HepG2 (cell line): ENCODE measurements around the gene CALML6. TPM values are rescaled to one million over a fixed set of nuclear protein-coding genes. Genes with fewer than 3 reads are reported as not detected.
A peak's percentile ranks its signal among the peaks of the same experiment; 100 is the strongest.

Experiments used
- ATAD3A ChIP-seq: sonication (generic); formaldehyde crosslinking; IDR thresholded peaks from 2 replicates; pipeline ENCODE4 v1.4.0; 2020; ENCODE audit warnings: missing genetic modification reagents
- CEBPZ ChIP-seq: IDR thresholded peaks from 2 replicates; pipeline ENCODE4 v1.6.1; 2012; ENCODE audit warnings: low read length, improper control_type of control experiment
- HMGXB3 ChIP-seq: sonication (generic); formaldehyde crosslinking; IDR thresholded peaks from 2 replicates; pipeline ENCODE4 v1.4.0; 2020; ENCODE audit warnings: missing genetic modification reagents, borderline replicate concordance
- HMGXB4 ChIP-seq, 2 experiments: sonication (generic) in 1 of 2; formaldehyde crosslinking in 1 of 2; IDR thresholded peaks; 2 replicates each; pipeline versions ENCODE4 v1.4.0 to v1.6.1; 2018 to 2020; ENCODE audit warnings: missing genetic modification reagents in 2 of 2, borderline replicate concordance in 1 of 2, low read depth in 1 of 2, mild to moderate bottlenecking in 1 of 2, missing biosample characterization in 1 of 2
- SAP130 ChIP-seq: IDR thresholded peaks from 2 replicates; pipeline ENCODE4 v1.6.1; 2016; ENCODE audit warnings: low read depth
- ZBTB42 ChIP-seq: sonication (generic); formaldehyde crosslinking; IDR thresholded peaks from 2 replicates; pipeline ENCODE4 v1.5.0; 2020; ENCODE audit warnings: mild to moderate bottlenecking, missing genetic modification reagents
- ZC3H13 ChIP-seq: sonication (generic); formaldehyde crosslinking; IDR thresholded peaks from 2 replicates; pipeline ENCODE4 v1.8.1; 2023; ENCODE audit warnings: mild to moderate bottlenecking, missing genetic modification reagents, moderate library complexity
- ZSCAN29 ChIP-seq: sonication (generic); formaldehyde crosslinking; conservative IDR thresholded peaks from 2 replicates; pipeline ENCODE4 v1.4.0; 2020; ENCODE audit warnings: mild to moderate bottlenecking, missing genetic modification reagents
- polyA plus RNA-seq, 8 experiments: library from polyadenylated mRNA; depleted of rRNA in 3 of 8; stranded (reverse) in 7 of 8; unstranded in 1 of 8; fragments of >200 nt; fragmentation: Illumina TruSeq in 4 of 8; extraction: Trizol in 4 of 8; gene quantifications; 2 replicates each; pipeline versions ENCODE4 v1.2.1 to v1.2.3, GENCODE V29; 2011 to 2016; ENCODE audit warnings: low read depth in 4 of 8, missing spikeins in 1 of 8, mixed read lengths in 1 of 8; ENCODE audit not compliant: insufficient read depth in 1 of 8
- total RNA-seq, 5 experiments: library from RNA; depleted of rRNA; stranded (reverse); fragments of >200 nt; fragmentation: Illumina TruSeq; extraction: Trizol; gene quantifications; 2 replicates each; pipeline ENCODE4 v1.2.3, GENCODE V29; 2016; ENCODE audit warnings: low read depth in 1 of 5
- TF ChIP-seq, protein P1 (sequence below): sonication (generic); formaldehyde crosslinking; IDR thresholded peaks from 2 replicates; pipeline ENCODE4 v1.9.0; 2021; ENCODE audit warnings: missing genetic modification reagents, borderline replicate concordance
- TF ChIP-seq, protein P2 (sequence below): IDR thresholded peaks from 2 replicates; pipeline ENCODE4 v1.6.1; 2016; ENCODE audit warnings: missing biosample characterization, missing genetic modification reagents, low read depth
- TF ChIP-seq, protein P3 (sequence below): sonication (generic); formaldehyde crosslinking; IDR thresholded peaks from 2 replicates; pipeline ENCODE4 v1.5.0; 2020; ENCODE audit warnings: mild to moderate bottlenecking, missing genetic modification reagents

CALML6 gene
- total and polyA plus RNA-seq, 2 of the 13 experiments (the other 11 are each of a cell fraction or from before 2014, with no cell fraction given), result 0.11 to 0.12 TPM

DNA sequence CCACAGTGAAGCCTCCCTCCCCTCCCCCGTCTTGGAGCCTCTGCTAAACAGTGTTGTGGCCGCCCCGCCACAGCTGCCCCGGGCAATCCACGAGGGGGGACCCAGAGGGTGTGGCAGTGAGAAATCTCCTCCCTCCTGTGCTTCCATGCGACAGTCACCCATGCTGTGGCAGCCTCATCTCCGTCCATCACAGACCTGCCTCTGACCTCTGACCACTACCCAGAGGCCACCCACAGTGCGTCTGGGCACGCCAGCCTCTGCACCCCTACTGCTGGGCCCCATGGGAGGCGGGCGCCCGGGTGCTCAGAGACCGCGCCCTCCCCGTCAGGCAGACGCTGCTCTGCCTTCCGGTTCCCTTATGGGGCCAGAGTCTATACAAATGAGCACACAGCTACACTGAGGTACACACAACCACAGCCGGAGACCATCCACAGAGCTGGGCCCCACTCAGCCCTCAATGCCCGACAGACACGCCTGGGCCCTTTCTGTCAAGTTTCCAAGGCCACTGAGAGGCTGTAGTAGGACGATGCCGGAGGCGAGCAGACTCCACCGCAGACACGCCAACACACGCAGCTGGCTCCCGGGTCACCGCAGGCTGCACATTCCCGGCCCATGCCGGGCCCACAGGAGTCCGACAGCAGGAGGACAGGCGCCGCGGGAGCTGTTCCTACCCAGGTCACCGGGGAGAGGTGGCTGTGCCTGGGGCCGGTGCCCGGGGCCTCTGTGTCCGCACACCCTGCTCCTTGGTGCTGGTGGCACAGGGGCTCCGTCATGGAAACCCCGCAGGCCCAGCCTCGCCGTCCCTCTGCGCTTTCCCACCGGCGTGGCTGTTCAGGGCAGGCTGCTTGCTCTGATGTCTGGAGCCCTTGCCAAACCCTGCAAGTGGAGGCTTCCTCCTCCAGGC lies 27.9 kb downstream of the CALML6 start (continued):
- TF ChIP-seq, protein P1, sequence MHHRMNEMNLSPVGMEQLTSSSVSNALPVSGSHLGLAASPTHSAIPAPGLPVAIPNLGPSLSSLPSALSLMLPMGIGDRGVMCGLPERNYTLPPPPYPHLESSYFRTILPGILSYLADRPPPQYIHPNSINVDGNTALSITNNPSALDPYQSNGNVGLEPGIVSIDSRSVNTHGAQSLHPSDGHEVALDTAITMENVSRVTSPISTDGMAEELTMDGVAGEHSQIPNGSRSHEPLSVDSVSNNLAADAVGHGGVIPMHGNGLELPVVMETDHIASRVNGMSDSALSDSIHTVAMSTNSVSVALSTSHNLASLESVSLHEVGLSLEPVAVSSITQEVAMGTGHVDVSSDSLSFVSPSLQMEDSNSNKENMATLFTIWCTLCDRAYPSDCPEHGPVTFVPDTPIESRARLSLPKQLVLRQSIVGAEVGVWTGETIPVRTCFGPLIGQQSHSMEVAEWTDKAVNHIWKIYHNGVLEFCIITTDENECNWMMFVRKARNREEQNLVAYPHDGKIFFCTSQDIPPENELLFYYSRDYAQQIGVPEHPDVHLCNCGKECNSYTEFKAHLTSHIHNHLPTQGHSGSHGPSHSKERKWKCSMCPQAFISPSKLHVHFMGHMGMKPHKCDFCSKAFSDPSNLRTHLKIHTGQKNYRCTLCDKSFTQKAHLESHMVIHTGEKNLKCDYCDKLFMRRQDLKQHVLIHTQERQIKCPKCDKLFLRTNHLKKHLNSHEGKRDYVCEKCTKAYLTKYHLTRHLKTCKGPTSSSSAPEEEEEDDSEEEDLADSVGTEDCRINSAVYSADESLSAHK (CRISPR knock-in tag), result no peak
- peak; percentile 85 for TF ChIP-seq ZSCAN29 (CRISPR knock-in tag)
- TF ChIP-seq ATAD3A (CRISPR knock-in tag), result no peak
- peak; percentile 49 to 75; a peak in 3 of 4 replicates for TF ChIP-seq HMGXB4 (CRISPR knock-in tag; IDR thresholded peaks at IDR 0.05; ENCODE audit: borderline replicate concordance in 1 of 2, low read depth in 1 of 2)
- peak; percentile 94 for TF ChIP-seq SAP130 (CRISPR knock-in tag)
- peak; percentile 59; the same call in 1 of the 2 replicates for TF ChIP-seq ZBTB42 (CRISPR knock-in tag)
- TF ChIP-seq ZC3H13 (CRISPR knock-in tag), result peak; percentile 75
- TF ChIP-seq, protein P2, sequence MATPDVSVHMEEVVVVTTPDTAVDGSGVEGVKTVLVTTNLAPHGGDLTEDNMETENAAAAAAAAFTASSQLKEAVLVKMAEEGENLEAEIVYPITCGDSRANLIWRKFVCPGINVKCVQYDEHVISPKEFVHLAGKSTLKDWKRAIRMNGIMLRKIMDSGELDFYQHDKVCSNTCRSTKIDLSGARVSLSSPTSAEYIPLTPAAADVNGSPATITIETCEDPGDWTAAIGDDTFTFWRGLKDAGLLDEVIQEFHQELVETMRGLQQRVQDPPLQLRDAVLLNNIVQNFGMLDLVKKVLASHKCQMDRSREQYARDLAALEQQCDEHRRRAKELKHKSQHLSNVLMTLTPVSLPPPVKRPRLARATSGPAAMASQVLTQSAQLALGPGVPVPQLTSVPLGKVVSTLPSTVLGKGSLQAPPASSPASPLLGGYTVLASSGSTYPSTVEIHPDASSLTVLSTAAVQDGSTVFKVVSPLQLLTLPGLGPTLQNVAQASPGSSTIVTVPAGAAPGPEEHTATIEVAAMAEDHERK, result 0 out of 2 replicates have a peak, but pooled peaks have one; percentile 37
- TF ChIP-seq, protein P3, sequence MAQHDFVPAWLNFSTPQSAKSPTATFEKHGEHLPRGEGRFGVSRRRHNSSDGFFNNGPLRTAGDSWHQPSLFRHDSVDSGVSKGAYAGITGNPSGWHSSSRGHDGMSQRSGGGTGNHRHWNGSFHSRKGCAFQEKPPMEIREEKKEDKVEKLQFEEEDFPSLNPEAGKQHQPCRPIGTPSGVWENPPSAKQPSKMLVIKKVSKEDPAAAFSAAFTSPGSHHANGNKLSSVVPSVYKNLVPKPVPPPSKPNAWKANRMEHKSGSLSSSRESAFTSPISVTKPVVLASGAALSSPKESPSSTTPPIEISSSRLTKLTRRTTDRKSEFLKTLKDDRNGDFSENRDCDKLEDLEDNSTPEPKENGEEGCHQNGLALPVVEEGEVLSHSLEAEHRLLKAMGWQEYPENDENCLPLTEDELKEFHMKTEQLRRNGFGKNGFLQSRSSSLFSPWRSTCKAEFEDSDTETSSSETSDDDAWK (CRISPR knock-in tag), result no peak
- no peak for TF ChIP-seq HMGXB3 (CRISPR knock-in tag)
- TF ChIP-seq CEBPZ, result no peak
